Measurements from ENCODE around the gene EN2.

Gene EN2

GRCh38 chr7:155486783-155487508 is 29.0 kb downstream of the EN2 start:
- DNase-seq (ENCODE audit: low spot score): no peak

GRCh38 chr7:155487509-155488482 is 29.9 kb downstream of the EN2 start:
- no peak for DNase-seq (ENCODE audit: low spot score)

GRCh38 chr7:155488483-155489127 is 30.7 kb downstream of the EN2 start:
- DNase-seq (ENCODE audit: low spot score): no peak

- no peak for DNase-seq (ENCODE audit: low spot score)
These were observed 31.4 kb downstream of the EN2 start for GRCh38 chr7:155489158-155489840.

GRCh38 chr7:155489862-155490696 is 32.1 kb downstream of the EN2 start:
- DNase-seq (ENCODE audit: low spot score): peak; percentile 70

- peak; percentile 75 for DNase-seq (ENCODE audit: low spot score)
These were observed 33.0 kb downstream of the EN2 start for GRCh38 chr7:155490697-155491628.

GRCh38 chr7:155491812-155492211 is 33.9 kb downstream of the EN2 start:
- DNase-seq (ENCODE audit: low spot score): no peak

GRCh38 chr7:155493744-155494538 is 36.0 kb downstream of the EN2 start:
- DNase-seq (ENCODE audit: low spot score): no peak

GRCh38 chr7:155494551-155494950 is 36.6 kb downstream of the EN2 start:
- no peak for DNase-seq (ENCODE audit: low spot score)

- no peak for DNase-seq (ENCODE audit: low spot score)
These were observed 37.7 kb downstream of the EN2 start for GRCh38 chr7:155495440-155496248.

GRCh38 chr7:155496267-155497005 is 38.5 kb downstream of the EN2 start:
- DNase-seq (ENCODE audit: low spot score): no peak

GRCh38 chr7:155497149-155497901 is 39.4 kb downstream of the EN2 start:
- peak; percentile 36 for DNase-seq (ENCODE audit: low spot score)

GRCh38 chr7:155505422-155505793 is 47.5 kb downstream of the EN2 start:
- no peak for DNase-seq (ENCODE audit: low spot score)

- DNase-seq (ENCODE audit: low spot score): peak; percentile 8
These were observed 49.0 kb downstream of the EN2 start for GRCh38 chr7:155506854-155507337.

- DNase-seq (ENCODE audit: low spot score): no peak
These were observed 49.6 kb downstream of the EN2 start for GRCh38 chr7:155507576-155507975.

All from kidney tubule cell (primary cell).